Mesendoderm (in vitro differentiated cells): ENCODE measurements around the gene SDC4.

ENCODE experiments used
- DNase-seq: peaks from one replicate; pipeline ENCODE4 v3.0.0; 2013
- H2AK5ac ChIP-seq: 2 replicates; pipeline ENCODE4 v1.6.1; 2013; ENCODE audit warnings: low read length, inconsistent platforms
- H2BK120ac ChIP-seq: 2 replicates; pipeline ENCODE4 v1.6.1; 2013; ENCODE audit warnings: low read depth, mild to moderate bottlenecking, low read length, moderate library complexity, mixed read lengths
- H2BK15ac ChIP-seq: replicated peaks from 2 replicates; pipeline ENCODE4 v1.6.1; 2013; ENCODE audit warnings: low read depth, mild to moderate bottlenecking, moderate library complexity
- H2BK5ac ChIP-seq: 2 replicates; pipeline ENCODE4 v1.6.1; 2013; ENCODE audit warnings: low read length, inconsistent platforms
- H3K18ac ChIP-seq: 2 replicates; pipeline ENCODE4 v1.6.1; 2013; ENCODE audit warnings: mild to moderate bottlenecking, low read length, mixed read lengths
- H3K23ac ChIP-seq: one replicate; pipeline ENCODE4 v1.6.1; 2013; ENCODE audit warnings: low read length
- H3K27ac ChIP-seq: 2 replicates; pipeline ENCODE4 v1.5.1; 2013; ENCODE audit warnings: low read depth, mild to moderate bottlenecking, inconsistent platforms, low read length, moderate library complexity
- H3K27me3 ChIP-seq: 2 replicates; pipeline ENCODE4 v1.6.1; 2013; ENCODE audit warnings: low read length, control low read depth, mild to moderate bottlenecking, inconsistent platforms; ENCODE audit not compliant: insufficient read depth, poor library complexity
- H3K36me3 ChIP-seq: 2 replicates; pipeline ENCODE4 v1.6.1; 2013; ENCODE audit warnings: low read length, inconsistent platforms; ENCODE audit not compliant: control insufficient read depth, insufficient read depth
- H3K4ac ChIP-seq: one replicate; pipeline ENCODE4 v1.6.1; 2013; ENCODE audit warnings: low read depth, mild to moderate bottlenecking, low read length, moderate library complexity
- H3K4me1 ChIP-seq: 2 replicates; pipeline ENCODE4 v1.6.1; 2013; ENCODE audit warnings: low read depth, low read length, inconsistent platforms; ENCODE audit not compliant: control insufficient read depth
- H3K4me2 ChIP-seq: 2 replicates; pipeline ENCODE4 v1.6.1; 2013; ENCODE audit warnings: low read length
- H3K4me3 ChIP-seq: 2 replicates; pipeline ENCODE4 v1.5.1; 2013; ENCODE audit warnings: mild to moderate bottlenecking, low read length
- H3K56ac ChIP-seq: one replicate; pipeline ENCODE4 v1.6.1; 2013; ENCODE audit warnings: low read length
- H3K79me1 ChIP-seq: 2 replicates; pipeline ENCODE4 v1.6.1; 2013; ENCODE audit warnings: low read length, inconsistent platforms
- H3K79me2 ChIP-seq: 2 replicates; pipeline ENCODE4 v1.6.1; 2013; ENCODE audit warnings: mild to moderate bottlenecking, low read length; ENCODE audit not compliant: control insufficient read depth, insufficient read depth
- H3K9ac ChIP-seq: 2 replicates; pipeline ENCODE4 v1.6.1; 2013; ENCODE audit warnings: low read length, inconsistent platforms
- H4K5ac ChIP-seq: one replicate; pipeline ENCODE4 v1.6.1; 2013; ENCODE audit warnings: low read length
- H4K8ac ChIP-seq: one replicate; pipeline ENCODE4 v1.6.1; 2013; ENCODE audit warnings: low read depth, mild to moderate bottlenecking, control low read depth, low read length, moderate library complexity
- WGBS: extraction: QIAGEN DNeasy Blood & Tissue Kit; methylation state at CpG from one replicate; pipeline ENCODE4 v1.1.7; 2013; ENCODE audit warnings: low lambda C conversion rate, missing lambda C conversion rate; ENCODE audit not compliant: insufficient coverage; ENCODE audit errors: extremely low coverage; 5-methylcytosine and 5-hydroxymethylcytosine counted together

Gene SDC4

DNA sequence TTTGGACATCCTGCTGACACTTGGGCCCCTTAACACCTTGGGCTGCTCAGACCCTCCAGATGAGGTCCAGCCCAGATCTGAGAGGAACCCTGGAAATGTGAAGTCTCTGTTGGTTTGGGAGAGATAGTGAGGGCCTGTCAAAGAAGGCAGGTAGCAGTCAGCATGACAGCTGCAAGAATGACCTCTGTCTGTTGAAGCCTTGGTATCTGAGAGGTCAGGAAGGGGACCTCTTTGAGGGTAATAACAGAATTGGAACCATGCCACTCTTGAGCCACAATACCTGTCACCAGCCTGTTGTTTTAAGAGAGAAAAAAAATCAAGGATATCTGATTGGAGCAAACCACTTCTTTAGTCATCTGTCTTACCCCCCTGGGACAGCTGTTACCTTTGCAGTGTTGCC is 18.9 kb upstream of the SDC4 start:
- Histone ChIP-seq H3K27ac (no peak overlapping the region), H3K36me3 (peaks cover 2% of the 10 kb centered on the region), H2AK5ac (no peak overlapping the region), H2BK120ac (no peak overlapping the region), H3K79me1 (peaks cover 17% of the 10 kb centered on the region), H3K56ac (no peak overlapping the region), H3K4me3 (no peak overlapping the region), H3K4me2 (no peak overlapping the region), H3K23ac (no peak overlapping the region), H4K5ac (no peak overlapping the region), H3K27me3 (no peaks in the 10 kb centered on the region), H3K4me1 (peaks cover 5% of the 10 kb centered on the region), H2BK15ac (no peak overlapping the region), H3K79me2 (peaks cover 8% of the 10 kb centered on the region), H4K8ac (no peak overlapping the region), H3K4ac (no peak overlapping the region), H2BK5ac (no peak overlapping the region), H3K18ac (no peak overlapping the region), H3K9ac (no peak overlapping the region)
- DNase-seq, result no peak

- Histone ChIP-seq H4K8ac (no peak overlapping the region), H3K4me3 (no peak overlapping the region), H3K4ac (no peak overlapping the region), H3K27me3 (no peaks in the 10 kb centered on the region), H3K36me3 (peaks cover 2% of the 10 kb centered on the region), H3K79me1 (peaks cover 17% of the 10 kb centered on the region), H3K56ac (no peak overlapping the region), H2BK120ac (no peak overlapping the region), H3K18ac (no peak overlapping the region), H3K4me1 (peaks cover 5% of the 10 kb centered on the region), H4K5ac (no peak overlapping the region), H3K4me2 (no peak overlapping the region), H3K27ac (no peak overlapping the region), H3K9ac (no peak overlapping the region), H3K23ac (no peak overlapping the region), H3K79me2 (peaks cover 8% of the 10 kb centered on the region), H2BK5ac (no peak overlapping the region), H2AK5ac (no peak overlapping the region), H2BK15ac (no peak overlapping the region)
- WGBS, result no CpG with 5 or more reads among the region's 11 CpGs
- no peak for DNase-seq
These were observed 18.4 kb upstream of the SDC4 start for GRCh38 chr20:45366631-45367030.

- no peak overlapping the region for H3K18ac ChIP-seq
- no peak overlapping the region for H3K4ac ChIP-seq
- H4K8ac ChIP-seq, result no peak overlapping the region
- H3K36me3 ChIP-seq, result peaks cover 2% of the 10 kb centered on the region
- H3K27ac ChIP-seq, result no peak overlapping the region
- H4K5ac ChIP-seq, result no peak overlapping the region
- no peak overlapping the region for H3K56ac ChIP-seq
- peaks cover 8% of the 10 kb centered on the region for H3K79me2 ChIP-seq
- no CpG with 5 or more reads among the region's 1 CpG for WGBS
- no peak overlapping the region for H3K9ac ChIP-seq
- no peak overlapping the region for H3K4me2 ChIP-seq
- H3K4me3 ChIP-seq, result no peak overlapping the region
- peaks cover 17% of the 10 kb centered on the region for H3K79me1 ChIP-seq
- no peak overlapping the region for H2AK5ac ChIP-seq
- no peak overlapping the region for H2BK120ac ChIP-seq
- no peak overlapping the region for H2BK5ac ChIP-seq
- H3K23ac ChIP-seq, result no peak overlapping the region
- no peak for DNase-seq
- H3K4me1 ChIP-seq, result peaks cover 5% of the 10 kb centered on the region
- H2BK15ac ChIP-seq, result no peak overlapping the region
- H3K27me3 ChIP-seq, result no peaks in the 10 kb centered on the region
These were observed 18.0 kb upstream of the SDC4 start for GRCh38 chr20:45366192-45366591.

GRCh38 chr20:45365444-45365970 is 17.3 kb upstream of the SDC4 start:
- H2BK5ac ChIP-seq, result no peak overlapping the region
- H3K27ac ChIP-seq, result no peak overlapping the region
- no peak overlapping the region for H4K8ac ChIP-seq
- no peak overlapping the region for H3K4ac ChIP-seq
- no peak overlapping the region for H2BK15ac ChIP-seq
- DNase-seq, result no peak
- no peak overlapping the region for H3K9ac ChIP-seq
- no peaks in the 10 kb centered on the region for H3K27me3 ChIP-seq
- H3K79me1 ChIP-seq, result peaks cover 17% of the 10 kb centered on the region
- H3K4me2 ChIP-seq, result no peak overlapping the region
- no peak overlapping the region for H3K18ac ChIP-seq
- H3K79me2 ChIP-seq, result peaks cover 8% of the 10 kb centered on the region
- no CpG with 5 or more reads among the region's 5 CpGs for WGBS
- H3K23ac ChIP-seq, result no peak overlapping the region
- no peak overlapping the region for H3K4me3 ChIP-seq
- peaks cover 5% of the 10 kb centered on the region for H3K4me1 ChIP-seq
- H4K5ac ChIP-seq, result no peak overlapping the region
- H2AK5ac ChIP-seq, result no peak overlapping the region
- H3K56ac ChIP-seq, result no peak overlapping the region
- peaks cover 2% of the 10 kb centered on the region for H3K36me3 ChIP-seq
- no peak overlapping the region for H2BK120ac ChIP-seq

GRCh38 chr20:45363611-45364492 is 15.6 kb upstream of the SDC4 start:
- Histone ChIP-seq H3K27me3 (no peaks in the 10 kb centered on the region), H3K9ac (peak overlapping the region; percentile 96), H3K56ac (peak overlapping the region; percentile 99), H3K4me2 (peak overlapping the region; percentile 97), H2BK5ac (no peak overlapping the region), H3K4ac (no peak overlapping the region), H4K5ac (no peak overlapping the region), H3K27ac (no peak overlapping the region), H2BK120ac (no peak overlapping the region), H3K79me2 (peaks cover 8% of the 10 kb centered on the region), H3K18ac (no peak overlapping the region), H3K23ac (peak overlapping the region; percentile 45), H2BK15ac (no peak overlapping the region), H3K4me3 (peak overlapping the region; percentile 96), H3K79me1 (peaks cover 17% of the 10 kb centered on the region), H3K4me1 (peaks cover 5% of the 10 kb centered on the region), H4K8ac (no peak overlapping the region), H2AK5ac (no peak overlapping the region), H3K36me3 (peaks cover 2% of the 10 kb centered on the region)
- DNase-seq, result no peak
- WGBS, result no CpG with 5 or more reads among the region's 23 CpGs
